Amniotic stem cell (primary cell): Measurements from ENCODE around the gene CT45A8.
"Not testable (repeated sequence)": the region's sequence is repeated elsewhere in the genome, so short reads cannot be mapped to it uniquely, and the experiment has no call there.

Experiments
- DNase-seq: peaks from one replicate; lab custom pipeline; 2025; lab: John Stamatoyannopoulos, UW

The CT45A8 gene

GRCh38 chrX:135854438-135854837, at the start of gene CT45A8:
TSS of gene CT45A8 (minus strand) at chrX:135854538. CDS start at chrX:135850783, 3,755 bp downstream.
- not testable (repeated sequence) for DNase-seq

- no peak for DNase-seq
These were observed 39.0 kb upstream of the CT45A8 start, which contains the start of the genes CT45A10 and SAGE1 for GRCh38 chrX:135893294-135893817. TSS of gene CT45A10 (minus strand) at chrX:135893444. CDS start at chrX:135885344, 8,100 bp downstream. TSS of gene SAGE1 (plus strand) at chrX:135893716. CDS start at chrX:135896243, 2,527 bp downstream.

DNA sequence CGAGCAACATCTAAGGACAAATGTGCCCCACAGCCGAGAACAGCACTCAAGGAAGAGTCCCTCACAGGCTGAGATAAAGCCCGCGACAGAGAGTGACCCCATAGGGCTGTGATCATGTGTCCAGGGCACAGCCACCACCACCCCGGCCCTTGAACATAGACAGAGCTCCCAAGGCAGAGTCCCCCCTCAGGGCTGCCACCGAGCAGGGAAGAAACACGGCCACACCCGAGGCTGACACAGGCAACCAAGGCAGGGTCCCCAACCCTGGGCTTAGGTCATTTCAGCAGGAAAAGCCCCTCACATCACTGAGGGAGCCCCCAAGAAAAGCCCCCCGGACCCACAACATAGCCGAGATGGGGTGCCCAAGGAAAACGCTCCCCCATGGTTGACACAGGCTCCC, 38.4 kb upstream of the CT45A8 start:
- no peak for DNase-seq

DNA sequence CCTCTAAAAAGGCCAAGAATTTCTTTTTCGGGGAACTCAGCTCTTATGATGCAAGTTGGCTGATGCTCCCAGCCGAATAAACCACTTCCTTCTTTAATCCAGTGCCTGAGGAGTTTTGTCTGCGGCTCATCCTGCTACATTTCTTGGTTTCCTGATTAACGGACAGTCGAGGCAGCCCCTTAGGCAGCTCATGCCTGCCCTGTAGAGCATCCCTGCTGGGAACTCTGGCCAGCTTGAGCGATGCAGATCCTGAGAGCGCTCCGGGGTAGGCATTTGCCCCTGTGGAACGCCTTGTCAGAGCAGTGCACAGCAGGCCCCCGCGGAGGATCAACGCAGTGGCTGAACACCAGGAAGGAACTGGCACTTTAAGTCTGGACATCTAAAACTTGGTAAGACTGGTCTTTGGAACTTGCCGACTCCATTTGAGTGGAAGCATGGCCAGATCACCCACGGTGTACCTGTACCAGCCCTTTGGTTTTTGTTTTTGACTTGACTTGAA, 35.8 kb upstream of the CT45A8 start:
- no peak for DNase-seq

DNA sequence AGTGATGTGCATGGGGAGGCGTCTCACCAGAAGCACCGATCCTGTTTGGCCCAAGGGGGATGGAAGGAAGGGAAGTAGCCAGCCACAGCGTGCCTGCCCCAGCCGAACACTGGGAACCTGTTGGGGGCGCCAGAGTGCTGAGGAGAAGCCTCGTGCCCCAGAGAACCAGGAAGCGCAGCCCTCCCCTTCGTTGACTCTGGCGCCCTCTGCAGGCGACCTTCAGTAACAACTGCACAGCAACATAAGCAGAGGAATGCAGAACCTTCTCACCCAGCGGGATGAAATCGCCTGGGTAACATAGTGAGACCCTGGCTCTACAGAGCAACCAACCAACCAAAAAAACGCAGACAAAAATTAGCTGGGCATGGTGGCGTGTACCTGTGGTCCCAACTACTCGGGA, 34.6 kb upstream of the CT45A8 start:
- not testable (repeated sequence) for DNase-seq

DNA sequence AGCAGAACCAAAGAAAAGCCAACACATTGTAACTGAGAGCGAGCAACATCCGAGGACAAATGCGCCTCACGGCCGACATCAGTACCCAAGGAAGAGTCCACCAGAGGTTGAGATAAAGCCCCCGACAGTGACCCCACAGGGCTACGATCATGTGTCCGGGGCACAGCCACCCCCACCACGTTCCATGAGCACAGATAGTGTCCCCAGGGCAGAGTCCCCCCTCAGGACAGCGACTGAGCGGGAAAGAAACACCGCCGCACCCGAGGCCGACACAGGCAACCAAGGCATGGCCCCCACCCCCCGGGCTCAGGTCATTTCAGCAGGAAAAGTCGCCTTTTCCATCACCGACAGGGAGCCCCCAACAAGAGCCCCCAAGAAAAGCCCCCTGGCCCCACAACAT, 33.9 kb upstream of the CT45A8 start:
- not testable (repeated sequence) for DNase-seq

DNA sequence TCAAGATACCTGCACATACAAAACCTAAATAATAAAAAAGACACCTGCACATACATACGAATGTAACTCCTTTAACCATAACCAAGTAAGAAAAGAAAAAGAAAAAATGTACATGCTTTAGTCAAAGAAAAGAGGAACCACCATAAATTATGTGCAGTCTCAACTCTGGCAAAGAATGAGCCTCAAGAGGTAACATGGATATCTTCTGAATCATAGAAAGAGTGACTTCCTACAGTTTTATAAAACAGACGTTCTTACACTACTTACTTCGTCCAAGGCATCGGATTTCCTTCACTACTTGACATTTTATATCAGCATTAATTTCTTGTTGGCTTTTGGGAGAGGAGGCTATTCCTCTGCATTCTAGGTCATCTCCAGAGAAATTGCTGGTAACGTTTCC, 28.4 kb upstream of the CT45A8 start:
- DNase-seq = not testable (repeated sequence)

GRCh38 chrX:135871712-135872111, 17.4 kb upstream of the CT45A8 start, which contains the start of gene CT45A9:
TSS of gene CT45A9 (minus strand) at chrX:135871812. CDS start at chrX:135868061, 3,751 bp downstream.
- not testable (repeated sequence) for DNase-seq

- DNase-seq = not testable (repeated sequence)
These were observed 17.2 kb downstream of the CT45A8 start, which contains the start of gene CT45A7 for GRCh38 chrX:135837180-135837579. TSS of gene CT45A7 (minus strand) at chrX:135837280. CDS start at chrX:135833533, 3,747 bp downstream.

- not testable (repeated sequence) for DNase-seq
These were observed 34.4 kb downstream of the CT45A8 start, which contains the start of gene CT45A2 for GRCh38 chrX:135819912-135820311. TSS of gene CT45A2 (minus strand) at chrX:135820012. CDS start at chrX:135816265, 3,747 bp downstream.

GRCh38 chrX:135802687-135803086, 51.7 kb downstream of the CT45A8 start, which contains the start of gene CT45A6:
TSS of gene CT45A6 (minus strand) at chrX:135802787. CDS start at chrX:135798993, 3,794 bp downstream.
- not testable (repeated sequence) for DNase-seq
